Immature natural killer cell (primary cell): Measurements from ENCODE around the gene PLPP1. TPM values are rescaled to one million over a fixed set of nuclear protein-coding genes. Genes with fewer than 3 reads are reported as not detected.

Experiments used
- DNase-seq, 3 donors: peaks; one replicate each; pipeline ENCODE4 v3.0.0; 2022; ENCODE audit warnings: mixed read lengths in 1 of 3
- H3K27ac Mint-ChIP-seq, 6 donors: one replicate each; pipeline ENCODE4 v1.8.0; 2020; ENCODE audit warnings: mixed read lengths in 6 of 6, mild to moderate bottlenecking in 5 of 6, inconsistent platforms in 4 of 6, moderate library complexity in 3 of 6
- H3K27me3 Mint-ChIP-seq, 3 donors: one replicate each; pipeline ENCODE4 v1.8.0; 2020 to 2021; ENCODE audit warnings: low read depth in 3 of 3, mild to moderate bottlenecking in 3 of 3, mixed read lengths in 3 of 3, moderate library complexity in 3 of 3, inconsistent platforms in 1 of 3
- H3K36me3 Mint-ChIP-seq, 3 donors: one replicate each; pipeline ENCODE4 v1.8.0; 2020; ENCODE audit warnings: mixed read lengths in 3 of 3, inconsistent platforms in 2 of 3, mild to moderate bottlenecking in 2 of 3
- H3K4me1 Mint-ChIP-seq, 2 donors: one replicate each; pipeline ENCODE4 v1.8.0; 2020; ENCODE audit warnings: inconsistent platforms in 2 of 2, mild to moderate bottlenecking in 2 of 2, mixed read lengths in 2 of 2, moderate library complexity in 1 of 2
- H3K4me3 Mint-ChIP-seq, 5 donors: one replicate each; pipeline ENCODE4 v1.8.0; 2020; ENCODE audit warnings: mild to moderate bottlenecking in 5 of 5, mixed read lengths in 5 of 5, inconsistent platforms in 3 of 5, moderate library complexity in 3 of 5
- H3K9me3 Mint-ChIP-seq, 6 donors: one replicate each; pipeline ENCODE4 v1.8.0; 2020; ENCODE audit warnings: mild to moderate bottlenecking in 6 of 6, mixed read lengths in 6 of 6, inconsistent platforms in 4 of 6, moderate library complexity in 3 of 6
- polyA plus RNA-seq, 3 donors: library from polyadenylated mRNA; unstranded; fragments of 300-500 nt; fragmentation: Illumina TruSeq; gene quantifications; one replicate each; pipeline ENCODE4 v1.2.3, GENCODE V29; 2021

Gene PLPP1
- polyA plus RNA-seq, 3 donors from 2014 or later, result 2.2 to 9.8 (median 3.4) TPM

DNA sequence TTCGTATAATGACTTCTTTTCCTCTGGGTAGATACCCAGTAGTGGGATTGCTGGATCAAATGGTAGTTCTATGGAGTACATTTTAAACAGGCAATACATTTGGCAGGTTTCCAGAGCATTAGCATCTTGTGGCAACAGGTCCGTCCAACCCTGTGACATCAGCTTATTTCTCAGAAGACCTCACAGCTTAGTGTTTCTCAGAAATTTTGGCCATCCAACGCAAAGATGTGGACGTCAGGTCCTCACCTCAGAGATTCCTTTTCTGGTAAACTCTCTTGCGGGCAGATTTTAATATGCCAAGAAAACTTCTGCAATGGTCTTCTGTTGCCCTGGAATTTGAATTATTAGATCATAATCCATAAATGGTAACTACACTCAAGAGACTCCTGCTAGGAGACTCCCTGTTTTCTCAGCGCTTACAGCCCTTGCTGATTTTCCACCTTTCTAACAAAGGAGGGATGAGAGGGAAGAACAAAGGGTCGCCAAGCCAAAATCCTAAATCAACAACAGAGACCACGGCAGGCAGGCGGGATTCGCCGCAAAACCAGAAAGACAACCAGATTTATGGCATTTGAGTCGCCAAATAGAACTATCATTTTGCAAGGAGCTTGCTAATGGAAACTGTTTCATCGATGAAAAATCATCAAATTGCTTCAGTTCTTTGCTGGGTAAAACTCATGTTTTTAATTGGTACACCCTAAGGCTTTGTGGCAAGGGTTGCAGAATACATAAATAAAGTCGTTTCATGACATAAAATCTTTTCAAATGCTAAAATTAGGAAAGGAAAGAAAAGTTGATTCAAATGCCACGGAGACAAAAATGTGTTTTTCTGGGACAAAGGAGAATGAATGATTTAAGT, 34.1 kb upstream of the PLPP1 start:
- no peaks in the 10 kb centered on the region for H3K36me3 Mint-ChIP-seq
- H3K4me3 Mint-ChIP-seq, result no peak overlapping the region
- no peaks in the 10 kb centered on the region for H3K9me3 Mint-ChIP-seq
- H3K27ac Mint-ChIP-seq, result no peak overlapping the region
- no peak for DNase-seq
- H3K27me3 Mint-ChIP-seq, result peaks cover 0 to 7% (median 3%) of the 10 kb centered on the region in 3 donors
- no peaks in the 10 kb centered on the region for H3K4me1 Mint-ChIP-seq

DNA sequence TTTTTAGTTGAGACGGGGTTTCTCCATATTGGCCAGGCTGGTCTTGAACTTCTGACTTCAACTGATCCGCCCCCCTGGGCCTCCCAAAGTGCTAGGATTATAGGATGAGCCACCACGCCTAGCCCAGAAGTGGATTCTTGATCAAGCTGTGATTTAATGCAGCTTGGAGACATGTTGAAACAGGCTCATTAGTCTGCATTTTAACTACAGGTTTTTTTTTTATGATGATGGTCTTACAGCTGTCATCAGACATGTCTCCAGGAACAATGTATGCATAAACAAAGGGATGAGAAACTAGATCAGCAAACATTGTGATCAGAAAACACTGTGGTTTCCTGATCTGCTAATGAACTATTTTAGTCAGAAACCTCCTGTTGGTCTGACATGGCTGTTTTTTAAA, 30.0 kb upstream of the PLPP1 start:
- no peaks in the 10 kb centered on the region for H3K9me3 Mint-ChIP-seq
- DNase-seq, result no peak
- no peaks in the 10 kb centered on the region for H3K4me1 Mint-ChIP-seq
- no peaks in the 10 kb centered on the region for H3K36me3 Mint-ChIP-seq
- H3K27me3 Mint-ChIP-seq, result peaks cover 0 to 2% (median 1%) of the 10 kb centered on the region in 3 donors
- no peak overlapping the region for H3K4me3 Mint-ChIP-seq
- no peak overlapping the region for H3K27ac Mint-ChIP-seq

DNA sequence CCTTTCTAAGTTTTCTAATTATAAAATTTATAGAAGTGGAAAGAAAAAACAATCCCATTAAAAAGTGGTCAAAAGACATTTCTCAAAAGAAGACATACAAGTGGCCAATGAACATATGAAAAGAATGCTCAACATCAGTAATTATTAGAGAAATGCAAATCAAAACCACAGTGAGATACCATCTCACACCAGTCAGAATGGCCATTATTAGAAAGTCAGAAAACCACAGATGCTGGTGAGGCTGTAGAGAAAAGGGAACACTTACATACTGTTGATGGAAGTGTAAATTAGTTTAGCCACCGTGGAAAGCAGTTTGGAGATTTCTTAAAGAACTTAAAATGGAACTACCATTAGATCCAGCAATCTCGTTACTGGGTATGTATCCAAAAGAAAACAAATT, 23.7 kb upstream of the PLPP1 start:
- Mint-ChIP-seq H3K36me3 (no peaks in the 10 kb centered on the region), H3K4me1 (no peaks in the 10 kb centered on the region), H3K27me3 (peaks cover 0 to 1% (median 0%) of the 10 kb centered on the region in 3 donors), H3K27ac (no peak overlapping the region), H3K4me3 (no peak overlapping the region), H3K9me3 (no peaks in the 10 kb centered on the region)
- DNase-seq, result no peak

DNA sequence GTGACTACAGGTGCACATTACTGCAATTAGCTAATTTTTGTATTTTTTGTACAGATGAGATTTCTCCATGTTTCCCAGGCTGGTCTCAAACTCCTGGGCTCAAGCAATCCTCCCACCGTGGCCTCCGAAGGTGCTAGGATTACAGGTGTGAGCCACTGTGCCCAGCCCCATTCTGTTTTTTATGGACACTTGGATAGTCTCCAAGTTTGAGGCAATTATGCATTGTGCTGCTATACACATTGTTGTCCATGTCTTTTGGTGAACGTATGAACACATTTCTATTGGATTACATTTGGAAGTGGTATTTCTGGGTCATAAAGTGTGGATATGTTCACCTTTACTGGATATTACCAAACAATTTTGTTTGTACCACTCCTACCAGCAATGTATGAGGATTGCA, 22.4 kb upstream of the PLPP1 start:
- no peak for DNase-seq
- H3K4me3 Mint-ChIP-seq, result no peak overlapping the region

DNA sequence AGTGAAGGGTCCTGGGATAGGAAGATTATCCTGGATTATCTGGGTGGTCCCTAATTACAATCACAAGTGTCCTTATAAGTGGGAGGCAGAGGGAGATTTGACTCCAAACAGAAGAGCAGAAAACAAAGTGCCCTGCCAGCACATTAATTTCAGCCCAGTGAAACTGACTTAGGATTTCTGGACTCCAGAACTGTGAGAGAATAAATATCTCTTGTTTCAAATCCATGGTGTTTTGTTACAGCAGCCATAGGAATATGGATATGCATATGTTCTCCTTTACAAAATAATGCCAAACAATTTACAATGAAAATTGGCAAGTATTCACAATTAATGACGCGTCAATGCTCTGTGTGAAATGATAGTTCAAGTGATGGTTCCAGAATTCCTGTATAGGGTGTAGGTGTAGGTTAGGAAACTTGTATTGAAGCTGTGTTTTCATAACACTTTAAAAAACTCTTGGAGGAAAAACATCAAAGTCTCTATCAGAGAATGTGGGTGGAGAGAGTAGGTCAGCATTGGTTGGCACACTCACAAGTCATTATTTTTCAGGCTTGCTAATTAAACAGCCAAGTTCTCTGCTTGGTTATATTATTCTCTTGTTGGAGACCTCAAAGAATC, 19.9 kb upstream of the PLPP1 start:
- no peak overlapping the region for H3K27ac Mint-ChIP-seq
- no peak overlapping the region for H3K4me3 Mint-ChIP-seq
- H3K36me3 Mint-ChIP-seq, result no peaks in the 10 kb centered on the region
- DNase-seq, result no peak
- no peaks in the 10 kb centered on the region for H3K9me3 Mint-ChIP-seq
- H3K4me1 Mint-ChIP-seq, result no peaks in the 10 kb centered on the region
- peaks cover 0 to 1% (median 0%) of the 10 kb centered on the region in 3 donors for H3K27me3 Mint-ChIP-seq

More for the DNA sequence above, 22.4 kb upstream of the PLPP1 start:
- no peaks in the 10 kb centered on the region for H3K36me3 Mint-ChIP-seq
- H3K4me1 Mint-ChIP-seq, result no peaks in the 10 kb centered on the region
- peaks cover 0 to 1% (median 0%) of the 10 kb centered on the region in 3 donors for H3K27me3 Mint-ChIP-seq
- no peaks in the 10 kb centered on the region for H3K9me3 Mint-ChIP-seq
- no peak overlapping the region for H3K27ac Mint-ChIP-seq

DNA sequence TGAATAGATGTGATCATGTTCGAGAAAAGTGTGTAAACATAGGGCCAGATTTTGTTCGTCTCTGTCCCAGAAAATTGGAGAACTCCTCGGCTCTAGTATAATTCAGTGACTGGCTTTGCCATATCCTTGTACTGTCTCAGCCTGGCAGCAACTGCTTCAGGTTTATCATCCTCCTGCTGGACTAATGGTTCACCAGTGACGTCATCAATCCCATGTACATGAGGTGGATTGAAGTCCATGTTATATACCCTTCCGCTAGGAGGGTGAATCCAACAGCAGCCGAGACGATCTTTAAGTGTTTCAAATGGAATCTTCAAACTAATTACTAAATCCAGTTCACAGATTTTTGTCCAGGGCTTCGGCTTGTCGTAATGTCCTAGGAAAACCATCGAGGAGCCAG, 17.1 kb upstream of the PLPP1 start:
- Mint-ChIP-seq H3K27me3 (peaks cover 1 to 4% (median 4%) of the 10 kb centered on the region in 3 donors), H3K9me3 (peaks cover 0 to 2% (median 0%) of the 10 kb centered on the region in 6 donors), H3K36me3 (no peaks in the 10 kb centered on the region), H3K4me3 (no peak overlapping the region), H3K27ac (no peak overlapping the region), H3K4me1 (no peaks in the 10 kb centered on the region)
- DNase-seq, result no peak

DNA sequence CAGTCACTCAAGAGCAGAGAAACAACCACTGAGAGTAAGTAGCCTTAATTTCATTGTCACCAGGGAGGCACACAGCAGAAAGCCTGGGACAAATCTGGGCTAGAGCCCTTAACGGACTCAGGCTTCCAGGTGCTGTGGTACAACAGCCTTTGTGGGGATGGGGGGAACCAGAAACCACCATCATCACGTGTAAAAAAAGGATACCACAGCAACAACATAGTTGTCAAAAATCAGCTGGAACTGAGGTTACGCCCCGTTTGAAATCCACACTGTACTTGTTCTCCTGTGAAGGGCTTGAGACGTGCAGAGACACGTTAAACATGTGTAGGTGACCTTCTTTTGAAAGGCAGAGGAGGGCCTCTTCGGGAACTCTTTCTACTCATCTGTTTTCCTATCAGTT, 16.6 kb upstream of the PLPP1 start:
- no peak overlapping the region for H3K27ac Mint-ChIP-seq
- H3K4me1 Mint-ChIP-seq, result no peaks in the 10 kb centered on the region
- H3K9me3 Mint-ChIP-seq, result peaks cover 0 to 3% (median 0%) of the 10 kb centered on the region in 6 donors
- no peaks in the 10 kb centered on the region for H3K36me3 Mint-ChIP-seq
- no peak for DNase-seq
- H3K4me3 Mint-ChIP-seq, result no peak overlapping the region
- H3K27me3 Mint-ChIP-seq, result peaks cover 1 to 4% (median 4%) of the 10 kb centered on the region in 3 donors

DNA sequence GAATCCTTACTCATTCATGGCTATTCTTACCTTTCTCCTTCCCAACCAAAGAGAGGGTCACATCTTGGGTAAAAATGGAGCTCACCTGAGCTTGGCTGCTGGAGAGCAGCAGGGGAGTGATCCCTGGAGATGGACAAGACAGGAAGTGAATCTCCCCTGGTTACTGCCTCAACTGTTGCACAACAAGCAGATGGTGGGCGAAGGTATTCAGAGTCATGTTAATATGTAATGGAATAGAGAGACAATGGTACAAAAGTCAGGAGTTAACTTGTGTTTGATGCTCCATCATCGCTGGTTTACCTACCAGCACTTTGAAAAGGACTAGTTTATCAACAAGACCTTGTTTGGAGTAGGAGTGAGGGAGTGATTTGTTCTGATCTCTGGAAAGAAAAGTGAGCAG, 13.0 kb upstream of the PLPP1 start:
- no peak overlapping the region for H3K27ac Mint-ChIP-seq
- peaks cover 0 to 3% (median 0%) of the 10 kb centered on the region in 6 donors for H3K9me3 Mint-ChIP-seq
- no peaks in the 10 kb centered on the region for H3K4me1 Mint-ChIP-seq
- H3K27me3 Mint-ChIP-seq, result peaks cover 0 to 5% (median 4%) of the 10 kb centered on the region in 3 donors
- H3K4me3 Mint-ChIP-seq, result no peak overlapping the region
- no peaks in the 10 kb centered on the region for H3K36me3 Mint-ChIP-seq
- DNase-seq, result no peak

DNA sequence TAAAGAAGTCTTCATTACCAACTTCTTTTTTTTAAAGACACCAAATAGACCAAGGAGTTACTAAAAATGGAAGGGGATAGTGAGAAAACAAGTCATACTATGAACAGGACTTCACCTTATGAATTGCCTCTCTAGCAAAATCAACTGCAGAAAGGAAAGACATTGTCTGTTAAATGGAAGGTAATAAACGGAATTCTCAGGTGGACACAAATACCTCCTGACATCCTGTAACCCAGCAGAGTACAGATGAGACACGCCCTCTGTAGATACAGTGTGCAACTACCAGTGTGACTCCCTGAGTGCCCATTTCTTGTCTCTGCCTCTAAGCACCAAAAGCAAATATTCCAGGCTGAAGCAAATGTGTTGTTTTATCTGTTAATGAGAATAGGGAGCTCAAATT, 12.2 kb upstream of the PLPP1 start:
- no peak overlapping the region for H3K4me3 Mint-ChIP-seq
- no peak overlapping the region for H3K27ac Mint-ChIP-seq
- DNase-seq, result no peak
- H3K4me1 Mint-ChIP-seq, result no peaks in the 10 kb centered on the region
- peaks cover 0 to 5% (median 4%) of the 10 kb centered on the region in 3 donors for H3K27me3 Mint-ChIP-seq
- H3K9me3 Mint-ChIP-seq, result peaks cover 0 to 3% (median 0%) of the 10 kb centered on the region in 6 donors
- H3K36me3 Mint-ChIP-seq, result no peaks in the 10 kb centered on the region

DNA sequence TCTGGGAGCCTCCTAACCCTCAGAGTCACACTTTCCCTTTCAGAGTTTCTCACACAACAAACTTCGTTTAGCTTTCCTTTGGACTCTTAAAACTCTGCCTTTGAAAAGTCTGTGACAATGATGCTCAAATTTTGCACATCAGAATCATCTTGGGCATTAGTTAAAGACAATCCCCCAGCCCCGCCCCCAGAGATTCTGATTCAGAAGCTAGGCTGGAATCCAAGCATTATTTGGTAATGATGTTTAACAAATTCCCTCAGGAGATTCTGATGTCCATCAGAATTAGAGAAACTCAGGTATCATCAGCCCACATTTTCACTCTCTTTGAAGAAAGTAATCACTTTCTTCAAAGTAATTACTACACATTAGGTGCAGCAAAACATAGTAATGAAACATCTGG, 9.6 kb upstream of the PLPP1 start:
- Mint-ChIP-seq H3K9me3 (peaks cover 0 to 3% (median 0%) of the 10 kb centered on the region in 6 donors), H3K4me1 (no peaks in the 10 kb centered on the region), H3K36me3 (no peaks in the 10 kb centered on the region), H3K27ac (no peak overlapping the region), H3K4me3 (no peak overlapping the region), H3K27me3 (peaks cover 2 to 5% (median 4%) of the 10 kb centered on the region in 3 donors)
- no peak for DNase-seq

DNA sequence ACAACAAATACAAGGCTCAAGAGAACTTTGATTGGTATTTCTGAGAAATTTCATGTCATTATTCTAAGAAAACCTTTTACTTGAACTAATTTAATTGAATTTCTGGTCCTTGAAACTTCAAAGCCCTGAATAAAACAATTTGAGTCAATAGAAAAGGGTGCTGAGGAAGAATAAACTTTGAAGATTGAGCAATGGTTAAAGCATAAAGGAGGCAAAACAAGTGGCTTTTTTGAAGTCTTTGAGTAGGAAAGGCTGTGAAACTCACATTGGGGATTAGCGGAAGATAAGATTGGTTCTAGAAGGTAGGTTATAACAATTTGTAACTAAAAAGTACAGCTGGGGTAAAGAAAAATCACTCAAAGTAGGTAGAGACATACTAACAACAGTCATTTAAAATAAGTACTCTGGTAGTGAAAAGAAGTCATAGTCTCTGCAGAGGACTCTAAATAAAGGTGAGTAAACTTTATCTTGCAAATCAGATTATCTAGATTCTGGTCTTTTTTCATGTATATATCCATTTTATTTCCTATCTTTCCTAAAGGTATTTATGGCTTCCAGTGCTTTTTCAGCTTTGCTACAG, 6.4 kb upstream of the PLPP1 start:
- H3K9me3 Mint-ChIP-seq, result no peaks in the 10 kb centered on the region
- peaks cover 0 to 2% (median 1%) of the 10 kb centered on the region in 3 donors for H3K27me3 Mint-ChIP-seq
- DNase-seq, result no peak
- no peaks in the 10 kb centered on the region for H3K4me1 Mint-ChIP-seq
- H3K36me3 Mint-ChIP-seq, result no peaks in the 10 kb centered on the region
- H3K4me3 Mint-ChIP-seq, result no peak overlapping the region
- no peak overlapping the region for H3K27ac Mint-ChIP-seq

DNA sequence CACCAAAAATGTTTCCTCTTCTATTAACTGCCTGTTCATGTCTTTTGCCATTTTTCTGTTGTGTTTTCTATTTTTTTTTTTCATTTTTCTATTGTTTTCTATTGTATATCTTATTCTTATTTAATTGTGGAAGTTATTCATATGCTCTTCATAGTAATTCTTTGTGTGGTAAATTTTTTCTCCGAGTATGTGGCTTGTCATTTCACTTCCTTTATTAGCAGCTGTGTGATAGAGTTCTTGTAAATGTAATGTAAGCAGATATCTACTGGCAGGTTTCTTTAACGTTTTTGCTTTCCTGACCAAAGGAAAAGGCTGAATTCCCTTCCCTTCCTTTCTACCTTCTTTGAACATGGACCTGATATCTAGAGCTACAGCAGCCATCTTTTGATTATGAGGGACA, 5.8 kb upstream of the PLPP1 start:
- H3K36me3 Mint-ChIP-seq, result no peaks in the 10 kb centered on the region
- H3K27ac Mint-ChIP-seq, result no peak overlapping the region
- H3K4me1 Mint-ChIP-seq, result peaks cover 1 to 4% of the 10 kb centered on the region in 2 donors
- H3K4me3 Mint-ChIP-seq, result no peak overlapping the region
- H3K9me3 Mint-ChIP-seq, result no peaks in the 10 kb centered on the region
- H3K27me3 Mint-ChIP-seq, result peaks cover 0 to 2% (median under 1%) of the 10 kb centered on the region in 3 donors
- DNase-seq, result no peak

DNA sequence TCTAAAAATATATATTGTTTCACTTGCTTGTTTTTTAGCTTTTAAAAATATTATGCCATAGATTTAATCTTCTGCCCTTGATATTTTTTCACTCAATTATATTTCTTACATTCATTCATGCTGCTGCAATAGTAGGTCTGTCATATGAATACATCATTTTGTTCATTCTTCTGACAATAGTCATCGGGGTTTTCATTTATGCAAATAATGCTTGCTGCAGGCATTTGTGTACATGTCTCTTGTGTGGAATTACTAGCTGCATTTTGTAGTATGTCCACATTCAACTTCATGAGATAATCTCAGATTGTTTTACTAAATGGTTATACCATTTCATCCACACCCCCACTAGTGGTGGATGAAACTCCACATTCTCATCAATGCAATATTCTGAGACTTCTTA, 5.3 kb upstream of the PLPP1 start:
- Mint-ChIP-seq H3K27me3 (peaks cover 0 to 6% (median 5%) of the 10 kb centered on the region in 3 donors), H3K27ac (no peak overlapping the region), H3K4me3 (no peak overlapping the region), H3K9me3 (no peaks in the 10 kb centered on the region), H3K36me3 (no peaks in the 10 kb centered on the region), H3K4me1 (peaks cover 6 to 9% of the 10 kb centered on the region in 2 donors)
- DNase-seq, result no peak

DNA sequence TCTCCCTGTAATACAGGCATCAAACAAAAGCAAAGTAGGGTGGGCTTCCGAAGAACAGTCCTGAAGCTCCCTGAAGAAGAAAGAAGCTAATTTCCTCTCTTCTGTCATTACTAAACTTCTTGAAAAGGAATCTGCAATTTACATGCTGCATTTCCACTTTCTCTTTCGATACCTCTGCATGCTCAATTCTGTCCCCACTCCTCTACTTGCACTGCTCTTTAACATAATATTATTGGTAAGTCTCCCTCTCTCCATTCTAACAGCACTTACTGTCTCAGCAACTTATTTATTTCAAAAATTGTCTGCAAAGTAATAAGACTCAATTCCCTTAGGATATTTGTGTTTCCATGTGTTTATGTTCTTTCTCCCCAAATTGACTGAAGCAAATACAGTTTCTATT, 3.9 kb upstream of the PLPP1 start:
- no peak overlapping the region for H3K4me3 Mint-ChIP-seq
- peaks cover 0 to 13% (median 5%) of the 10 kb centered on the region in 3 donors for H3K27me3 Mint-ChIP-seq
- peaks cover 10 to 15% of the 10 kb centered on the region in 2 donors for H3K4me1 Mint-ChIP-seq
- no peak for DNase-seq
- H3K9me3 Mint-ChIP-seq, result no peaks in the 10 kb centered on the region
- no peak overlapping the region for H3K27ac Mint-ChIP-seq
- no peaks in the 10 kb centered on the region for H3K36me3 Mint-ChIP-seq
